Left ventricle myocardium inferior (tissue), 1 donor: Measurements from ENCODE around the gene SGSM1. TPM values are rescaled to one million over a fixed set of nuclear protein-coding genes. Genes with fewer than 3 reads are reported as not detected.

Source experiments
- DNase-seq: peaks from one replicate; pipeline ENCODE4 v3.0.0-alpha.2; 2020
- H3K27ac ChIP-seq: fragments of 200-600 bp; replicated peaks from 2 replicates; pipeline ENCODE4 v1.8.0; 2021
- H3K27me3 ChIP-seq: fragments of 200-600 bp; 2 replicates; pipeline ENCODE4 v1.8.0; 2021; ENCODE audit warnings: low read depth
- H3K36me3 ChIP-seq: fragments of 200-600 bp; 2 replicates; pipeline ENCODE4 v1.8.0; 2021
- H3K4me1 ChIP-seq: fragments of 200-600 bp; 2 replicates; pipeline ENCODE4 v1.8.0; 2021
- H3K4me3 ChIP-seq: fragments of 200-600 bp; 2 replicates; pipeline ENCODE4 v1.8.0; 2021; ENCODE audit warnings: mild to moderate bottlenecking, moderate library complexity
- H3K9me3 ChIP-seq: fragments of 200-600 bp; replicated peaks from 2 replicates; pipeline ENCODE4 v1.8.0; 2021
- intact Hi-C: fragments of 100-400 bp; cut with micrococcal nuclease; formaldehyde crosslinking; loops from one replicate; pipeline ENCODE4 v1.11.0; 2022
- long read RNA-seq: library from polyadenylated mRNA; unstranded; transcript quantifications from one replicate; pipeline ENCODE4 v2.0.0, GENCODE V29; 2021
- total RNA-seq: library from RNA; stranded (reverse); fragmentation: NEBNext Ultra II Directional; extraction: Animal tissue kit (Norgen Biotek cat#: 25700); gene quantifications from one replicate; pipeline ENCODE4 v1.2.1, GENCODE V29; 2021
- TF ChIP-seq, protein P1 (sequence below): fragments of 200-600 bp; IDR thresholded peaks from 2 replicates; pipeline ENCODE4 v1.8.0; 2021; ENCODE audit warnings: antibody characterized with exemption, mild to moderate bottlenecking, borderline replicate concordance
- donor health status: DM: no; HTN: yes; CAD: no; lungs with severe emphysema.

SGSM1 gene, protein sequence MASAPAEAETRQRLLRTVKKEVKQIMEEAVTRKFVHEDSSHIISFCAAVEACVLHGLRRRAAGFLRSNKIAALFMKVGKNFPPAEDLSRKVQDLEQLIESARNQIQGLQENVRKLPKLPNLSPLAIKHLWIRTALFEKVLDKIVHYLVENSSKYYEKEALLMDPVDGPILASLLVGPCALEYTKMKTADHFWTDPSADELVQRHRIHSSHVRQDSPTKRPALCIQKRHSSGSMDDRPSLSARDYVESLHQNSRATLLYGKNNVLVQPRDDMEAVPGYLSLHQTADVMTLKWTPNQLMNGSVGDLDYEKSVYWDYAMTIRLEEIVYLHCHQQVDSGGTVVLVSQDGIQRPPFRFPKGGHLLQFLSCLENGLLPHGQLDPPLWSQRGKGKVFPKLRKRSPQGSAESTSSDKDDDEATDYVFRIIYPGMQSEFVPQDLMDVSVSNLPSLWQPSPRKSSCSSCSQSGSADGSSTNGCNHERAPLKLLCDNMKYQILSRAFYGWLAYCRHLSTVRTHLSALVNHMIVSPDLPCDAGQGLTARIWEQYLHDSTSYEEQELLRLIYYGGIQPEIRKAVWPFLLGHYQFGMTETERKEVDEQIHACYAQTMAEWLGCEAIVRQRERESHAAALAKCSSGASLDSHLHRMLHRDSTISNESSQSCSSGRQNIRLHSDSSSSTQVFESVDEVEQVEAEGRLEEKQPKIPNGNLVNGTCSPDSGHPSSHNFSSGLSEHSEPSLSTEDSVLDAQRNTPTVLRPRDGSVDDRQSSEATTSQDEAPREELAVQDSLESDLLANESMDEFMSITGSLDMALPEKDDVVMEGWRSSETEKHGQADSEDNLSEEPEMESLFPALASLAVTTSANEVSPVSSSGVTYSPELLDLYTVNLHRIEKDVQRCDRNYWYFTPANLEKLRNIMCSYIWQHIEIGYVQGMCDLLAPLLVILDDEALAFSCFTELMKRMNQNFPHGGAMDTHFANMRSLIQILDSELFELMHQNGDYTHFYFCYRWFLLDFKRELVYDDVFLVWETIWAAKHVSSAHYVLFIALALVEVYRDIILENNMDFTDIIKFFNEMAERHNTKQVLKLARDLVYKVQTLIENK
- total RNA-seq: 8.8 TPM
- long read RNA-seq, full-length matches to known transcripts: 2 of 12 reads
- long read RNA-seq, partial matches to known transcripts: 3 of 12 reads
- long read RNA-seq, other reads (novel, unspliced or antisense): 7 of 12 reads

- peaks cover 49% of the 10 kb centered on the region for H3K4me1 ChIP-seq
- H3K36me3 ChIP-seq: no peaks in the 10 kb centered on the region
- peak within 1 kb of the TSS; percentile 81 for H3K4me3 ChIP-seq
- H3K27me3 ChIP-seq: no peaks in the 10 kb centered on the region
- no peaks in the 10 kb centered on the region for H3K9me3 ChIP-seq
- peak within 1 kb of the TSS; percentile 80 for H3K27ac ChIP-seq
- TF ChIP-seq, protein P1, sequence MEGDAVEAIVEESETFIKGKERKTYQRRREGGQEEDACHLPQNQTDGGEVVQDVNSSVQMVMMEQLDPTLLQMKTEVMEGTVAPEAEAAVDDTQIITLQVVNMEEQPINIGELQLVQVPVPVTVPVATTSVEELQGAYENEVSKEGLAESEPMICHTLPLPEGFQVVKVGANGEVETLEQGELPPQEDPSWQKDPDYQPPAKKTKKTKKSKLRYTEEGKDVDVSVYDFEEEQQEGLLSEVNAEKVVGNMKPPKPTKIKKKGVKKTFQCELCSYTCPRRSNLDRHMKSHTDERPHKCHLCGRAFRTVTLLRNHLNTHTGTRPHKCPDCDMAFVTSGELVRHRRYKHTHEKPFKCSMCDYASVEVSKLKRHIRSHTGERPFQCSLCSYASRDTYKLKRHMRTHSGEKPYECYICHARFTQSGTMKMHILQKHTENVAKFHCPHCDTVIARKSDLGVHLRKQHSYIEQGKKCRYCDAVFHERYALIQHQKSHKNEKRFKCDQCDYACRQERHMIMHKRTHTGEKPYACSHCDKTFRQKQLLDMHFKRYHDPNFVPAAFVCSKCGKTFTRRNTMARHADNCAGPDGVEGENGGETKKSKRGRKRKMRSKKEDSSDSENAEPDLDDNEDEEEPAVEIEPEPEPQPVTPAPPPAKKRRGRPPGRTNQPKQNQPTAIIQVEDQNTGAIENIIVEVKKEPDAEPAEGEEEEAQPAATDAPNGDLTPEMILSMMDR: no peak
- intact Hi-C loops: no loop called here
- peak; percentile 85 for DNase-seq
Observed at GRCh38 chr22:24805790-24806662, at the start of gene SGSM1. TSS of gene SGSM1 (plus strand) at chr22:24806211. CDS start at chr22:24806326, 115 bp downstream.

GRCh38 chr22:24758164-24758799, 47.7 kb upstream of the SGSM1 start:
- intact Hi-C loops: no loop called here
- DNase-seq: peak; percentile 38

DNA sequence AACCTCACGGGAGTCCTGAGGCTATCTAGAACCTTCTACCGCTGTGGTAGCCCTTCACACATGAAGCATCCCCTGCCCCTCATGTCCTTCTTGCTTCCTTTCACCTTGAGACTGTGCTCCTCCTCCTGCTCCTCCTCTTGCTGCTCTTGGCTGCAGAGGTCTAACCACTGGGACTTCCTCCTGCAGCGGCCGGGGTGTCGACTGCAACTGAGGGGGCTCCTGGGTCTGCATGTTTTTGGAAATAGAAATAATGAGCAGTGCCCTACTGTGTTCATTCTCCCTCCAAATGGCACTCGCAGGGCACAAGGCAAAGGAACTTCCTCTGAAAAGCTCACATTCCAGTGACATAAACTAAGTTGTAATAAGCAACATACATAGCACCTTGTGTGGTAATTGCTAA, 46.2 kb upstream of the SGSM1 start:
- DNase-seq: no peak
- intact Hi-C loops: no loop called here
- Histone ChIP-seq H3K9me3 (no peaks in the 10 kb centered on the region), H3K27ac (no peak overlapping the region), H3K4me3 (no peak overlapping the region), H3K27me3 (peaks cover 60% of the 10 kb centered on the region), H3K36me3 (no peaks in the 10 kb centered on the region), H3K4me1 (no peaks in the 10 kb centered on the region)
- TF ChIP-seq, protein P1: no peak

More at GRCh38 chr22:24758164-24758799, 47.7 kb upstream of the SGSM1 start:
- Histone ChIP-seq H3K4me1 (no peaks in the 10 kb centered on the region), H3K9me3 (no peaks in the 10 kb centered on the region), H3K27me3 (peaks cover 47% of the 10 kb centered on the region), H3K27ac (no peak overlapping the region), H3K36me3 (no peaks in the 10 kb centered on the region), H3K4me3 (no peak overlapping the region)
- TF ChIP-seq, protein P1: peak; percentile 89

GRCh38 chr22:24760708-24761306, 45.2 kb upstream of the SGSM1 start:
- intact Hi-C loops: no loop called here
- no peak for DNase-seq
- Histone ChIP-seq H3K36me3 (no peaks in the 10 kb centered on the region), H3K9me3 (no peaks in the 10 kb centered on the region), H3K4me1 (no peaks in the 10 kb centered on the region), H3K27ac (no peak overlapping the region), H3K27me3 (peaks cover 64% of the 10 kb centered on the region), H3K4me3 (no peak overlapping the region)
- TF ChIP-seq, protein P1: no peak
